Esophagus muscularis mucosa (tissue), 4 donors: Measurements from ENCODE around the gene MAMLD1.

Experiments used
- EP300 ChIP-seq: sonication (generic); formaldehyde crosslinking; IDR thresholded peaks from one replicate; pipeline ENCODE4 v1.6.1; 2017; ENCODE audit warnings: antibody characterized with exemption
- POLR2A ChIP-seq: fragments of 450-650 bp; IDR thresholded peaks from one replicate; pipeline ENCODE4 v1.6.1; 2017; ENCODE audit warnings: antibody characterized with exemption, moderate library complexity, mild to moderate bottlenecking, low read depth
- POLR2AphosphoS5 ChIP-seq, 2 donors: sonication (generic); formaldehyde crosslinking; IDR thresholded peaks; one replicate each; pipeline ENCODE4 v1.6.1; 2017; ENCODE audit warnings: antibody characterized with exemption in 2 of 2
- TF ChIP-seq, protein P1 (sequence below), 3 experiments: fragments of 200-600 bp in 2 of 3; fragments of 450-650 bp in 1 of 3; sonication (generic) in 2 of 3; IDR thresholded peaks; one replicate each; pipeline ENCODE4 v1.5.1; 2017 to 2019; ENCODE audit warnings: antibody characterized with exemption in 3 of 3, mild to moderate bottlenecking in 2 of 3, moderate library complexity in 1 of 3

DNA sequence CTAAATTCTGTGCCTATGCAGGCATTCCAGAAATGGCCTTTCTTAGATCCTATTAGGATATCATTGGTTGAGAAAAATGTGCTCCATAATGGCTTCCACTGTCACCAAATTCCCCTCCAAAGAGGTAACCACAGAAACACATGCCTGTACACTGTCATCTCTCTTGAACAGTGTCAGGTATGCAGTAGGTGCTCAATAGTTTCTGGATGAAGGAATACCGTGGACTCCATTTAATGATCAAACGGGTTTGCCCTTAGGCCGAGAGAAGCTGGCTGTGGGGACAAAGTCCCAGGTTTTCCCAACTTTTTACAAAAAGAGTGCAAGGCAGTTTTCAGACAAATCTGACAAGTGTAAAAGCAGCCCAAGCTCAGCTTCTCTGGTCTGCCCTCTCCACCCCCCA is 188.8 kb downstream of the MAMLD1 start:
- no peak for TF ChIP-seq POLR2A
- TF ChIP-seq, protein P1, sequence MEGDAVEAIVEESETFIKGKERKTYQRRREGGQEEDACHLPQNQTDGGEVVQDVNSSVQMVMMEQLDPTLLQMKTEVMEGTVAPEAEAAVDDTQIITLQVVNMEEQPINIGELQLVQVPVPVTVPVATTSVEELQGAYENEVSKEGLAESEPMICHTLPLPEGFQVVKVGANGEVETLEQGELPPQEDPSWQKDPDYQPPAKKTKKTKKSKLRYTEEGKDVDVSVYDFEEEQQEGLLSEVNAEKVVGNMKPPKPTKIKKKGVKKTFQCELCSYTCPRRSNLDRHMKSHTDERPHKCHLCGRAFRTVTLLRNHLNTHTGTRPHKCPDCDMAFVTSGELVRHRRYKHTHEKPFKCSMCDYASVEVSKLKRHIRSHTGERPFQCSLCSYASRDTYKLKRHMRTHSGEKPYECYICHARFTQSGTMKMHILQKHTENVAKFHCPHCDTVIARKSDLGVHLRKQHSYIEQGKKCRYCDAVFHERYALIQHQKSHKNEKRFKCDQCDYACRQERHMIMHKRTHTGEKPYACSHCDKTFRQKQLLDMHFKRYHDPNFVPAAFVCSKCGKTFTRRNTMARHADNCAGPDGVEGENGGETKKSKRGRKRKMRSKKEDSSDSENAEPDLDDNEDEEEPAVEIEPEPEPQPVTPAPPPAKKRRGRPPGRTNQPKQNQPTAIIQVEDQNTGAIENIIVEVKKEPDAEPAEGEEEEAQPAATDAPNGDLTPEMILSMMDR (IDR thresholded peaks at IDR 0.05), result no peak
- TF ChIP-seq POLR2AphosphoS5 (IDR thresholded peaks at IDR 0.05), result no peak
- TF ChIP-seq EP300, result no peak
